GM11168 (cell line): ENCODE measurements around the gene CAMTA1.

ENCODE experiments used
- in situ Hi-C: fragments of 300-500 bp; cut with MboI; formaldehyde crosslinking; loops from one replicate; pipeline ENCODE4 v1.12.0; 2022; ENCODE audit warnings: low sequenced_read_pairs; ENCODE audit not compliant: unreplicated experiment

CAMTA1 gene

GRCh38 chr1:7454895-7455784 is 669.9 kb downstream of the CAMTA1 start:
- in situ Hi-C loops = no loop called here

- in situ Hi-C loops = no loop called here
Observed at GRCh38 chr1:7455796-7456721, 670.8 kb downstream of the CAMTA1 start.

GRCh38 chr1:7456722-7457082 is 671.4 kb downstream of the CAMTA1 start:
- in situ Hi-C loops = no loop called here

- in situ Hi-C loops = no loop called here
Observed at GRCh38 chr1:7457811-7458210, 672.6 kb downstream of the CAMTA1 start.

GRCh38 chr1:7458946-7459345 is 673.7 kb downstream of the CAMTA1 start:
- in situ Hi-C loops = no loop called here

- in situ Hi-C loops = no loop called here
Observed at GRCh38 chr1:7459914-7460313, 674.7 kb downstream of the CAMTA1 start.

- in situ Hi-C loops = no loop called here
Observed at GRCh38 chr1:7460807-7461206, 675.6 kb downstream of the CAMTA1 start.

- in situ Hi-C loops = no loop called here
Observed at GRCh38 chr1:7462617-7463016, 677.4 kb downstream of the CAMTA1 start.

GRCh38 chr1:7463526-7463925 is 678.3 kb downstream of the CAMTA1 start:
- in situ Hi-C loops = no loop called here

GRCh38 chr1:7464736-7465135 is 679.5 kb downstream of the CAMTA1 start:
- in situ Hi-C loops = no loop called here

GRCh38 chr1:7467476-7468175 is 682.4 kb downstream of the CAMTA1 start:
- in situ Hi-C loops = no loop called here

- in situ Hi-C loops = no loop called here
Observed at GRCh38 chr1:7468248-7468647, 683.0 kb downstream of the CAMTA1 start.

- in situ Hi-C loops = no loop called here
Observed at GRCh38 chr1:7469255-7469938, 684.1 kb downstream of the CAMTA1 start.

- in situ Hi-C loops = no loop called here
Observed at GRCh38 chr1:7470904-7471638, 685.8 kb downstream of the CAMTA1 start.

- in situ Hi-C loops = no loop called here
Observed at GRCh38 chr1:7471836-7472235, 686.6 kb downstream of the CAMTA1 start.

GRCh38 chr1:7473223-7474142 is 688.2 kb downstream of the CAMTA1 start:
- in situ Hi-C loops = no loop called here

GRCh38 chr1:7474143-7474490 is 688.9 kb downstream of the CAMTA1 start:
- in situ Hi-C loops = no loop called here

GRCh38 chr1:7474786-7475502 is 689.7 kb downstream of the CAMTA1 start:
- in situ Hi-C loops = no loop called here
